Measurements from ENCODE around the gene IRS2.

DNA sequence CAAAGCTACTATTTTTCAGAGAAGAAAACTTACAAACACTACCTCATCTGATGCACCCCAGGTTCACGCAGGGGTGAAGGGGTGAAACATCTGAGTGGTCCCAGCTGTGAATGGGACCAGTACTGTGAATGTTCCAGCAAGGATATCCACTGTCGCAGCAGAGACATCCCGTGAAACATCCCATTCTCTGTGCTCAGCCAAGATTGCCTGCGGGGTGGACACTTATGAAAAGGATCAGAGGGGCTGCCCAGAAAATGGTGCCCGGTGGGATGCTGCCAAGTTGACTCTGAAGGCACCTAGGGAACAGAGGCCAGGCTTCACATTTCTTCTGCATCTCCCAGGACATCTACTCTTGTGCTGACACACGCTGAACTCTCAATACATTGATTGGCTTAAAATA, 15.9 kb downstream of the IRS2 start:
- TF ChIP-seq POLR2AphosphoS5 (IDR thresholded peaks at IDR 0.05; ENCODE audit: low read depth, low read length) (no peak), TCF7L2 (IDR thresholded peaks at IDR 0.05; ENCODE audit: low read depth, low read length) (no peak), SIN3A (IDR thresholded peaks at IDR 0.05; ENCODE audit: borderline replicate concordance, insufficient read depth, low read depth, low read length) (no peak)
- TF ChIP-seq, protein P1, sequence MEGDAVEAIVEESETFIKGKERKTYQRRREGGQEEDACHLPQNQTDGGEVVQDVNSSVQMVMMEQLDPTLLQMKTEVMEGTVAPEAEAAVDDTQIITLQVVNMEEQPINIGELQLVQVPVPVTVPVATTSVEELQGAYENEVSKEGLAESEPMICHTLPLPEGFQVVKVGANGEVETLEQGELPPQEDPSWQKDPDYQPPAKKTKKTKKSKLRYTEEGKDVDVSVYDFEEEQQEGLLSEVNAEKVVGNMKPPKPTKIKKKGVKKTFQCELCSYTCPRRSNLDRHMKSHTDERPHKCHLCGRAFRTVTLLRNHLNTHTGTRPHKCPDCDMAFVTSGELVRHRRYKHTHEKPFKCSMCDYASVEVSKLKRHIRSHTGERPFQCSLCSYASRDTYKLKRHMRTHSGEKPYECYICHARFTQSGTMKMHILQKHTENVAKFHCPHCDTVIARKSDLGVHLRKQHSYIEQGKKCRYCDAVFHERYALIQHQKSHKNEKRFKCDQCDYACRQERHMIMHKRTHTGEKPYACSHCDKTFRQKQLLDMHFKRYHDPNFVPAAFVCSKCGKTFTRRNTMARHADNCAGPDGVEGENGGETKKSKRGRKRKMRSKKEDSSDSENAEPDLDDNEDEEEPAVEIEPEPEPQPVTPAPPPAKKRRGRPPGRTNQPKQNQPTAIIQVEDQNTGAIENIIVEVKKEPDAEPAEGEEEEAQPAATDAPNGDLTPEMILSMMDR (IDR thresholded peaks at IDR 0.05): no peak
- TF ChIP-seq, protein P2, sequence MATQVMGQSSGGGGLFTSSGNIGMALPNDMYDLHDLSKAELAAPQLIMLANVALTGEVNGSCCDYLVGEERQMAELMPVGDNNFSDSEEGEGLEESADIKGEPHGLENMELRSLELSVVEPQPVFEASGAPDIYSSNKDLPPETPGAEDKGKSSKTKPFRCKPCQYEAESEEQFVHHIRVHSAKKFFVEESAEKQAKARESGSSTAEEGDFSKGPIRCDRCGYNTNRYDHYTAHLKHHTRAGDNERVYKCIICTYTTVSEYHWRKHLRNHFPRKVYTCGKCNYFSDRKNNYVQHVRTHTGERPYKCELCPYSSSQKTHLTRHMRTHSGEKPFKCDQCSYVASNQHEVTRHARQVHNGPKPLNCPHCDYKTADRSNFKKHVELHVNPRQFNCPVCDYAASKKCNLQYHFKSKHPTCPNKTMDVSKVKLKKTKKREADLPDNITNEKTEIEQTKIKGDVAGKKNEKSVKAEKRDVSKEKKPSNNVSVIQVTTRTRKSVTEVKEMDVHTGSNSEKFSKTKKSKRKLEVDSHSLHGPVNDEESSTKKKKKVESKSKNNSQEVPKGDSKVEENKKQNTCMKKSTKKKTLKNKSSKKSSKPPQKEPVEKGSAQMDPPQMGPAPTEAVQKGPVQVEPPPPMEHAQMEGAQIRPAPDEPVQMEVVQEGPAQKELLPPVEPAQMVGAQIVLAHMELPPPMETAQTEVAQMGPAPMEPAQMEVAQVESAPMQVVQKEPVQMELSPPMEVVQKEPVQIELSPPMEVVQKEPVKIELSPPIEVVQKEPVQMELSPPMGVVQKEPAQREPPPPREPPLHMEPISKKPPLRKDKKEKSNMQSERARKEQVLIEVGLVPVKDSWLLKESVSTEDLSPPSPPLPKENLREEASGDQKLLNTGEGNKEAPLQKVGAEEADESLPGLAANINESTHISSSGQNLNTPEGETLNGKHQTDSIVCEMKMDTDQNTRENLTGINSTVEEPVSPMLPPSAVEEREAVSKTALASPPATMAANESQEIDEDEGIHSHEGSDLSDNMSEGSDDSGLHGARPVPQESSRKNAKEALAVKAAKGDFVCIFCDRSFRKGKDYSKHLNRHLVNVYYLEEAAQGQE (IDR thresholded peaks at IDR 0.05; ENCODE audit: insufficient read depth in 1 of 2, low read depth in 2 of 2, low read length in 1 of 2): no peak
